Testis (tissue), 3 donors: ENCODE data around the gene SLC9A9. TPM values are rescaled to one million over a fixed set of nuclear protein-coding genes. Genes with fewer than 3 reads are reported as not detected.

Experiments
- DNase-seq: peaks from one replicate; pipeline ENCODE4 v3.0.0-alpha.2; 2019
- H3K27ac ChIP-seq, 2 donors: fragments of 200-600 bp; sonication (generic); one replicate each; pipeline ENCODE4 v1.5.1; 2019
- H3K27me3 ChIP-seq: fragments of 200-600 bp; sonication (generic); one replicate; pipeline ENCODE4 v1.5.1; 2019
- H3K36me3 ChIP-seq: fragments of 200-600 bp; sonication (generic); one replicate; pipeline ENCODE4 v1.5.1; 2017; ENCODE audit warnings: low read depth; ENCODE audit errors: missing control alignments
- H3K4me1 ChIP-seq: fragments of 200-600 bp; sonication (generic); one replicate; pipeline ENCODE4 v1.5.1; 2019
- H3K4me3 ChIP-seq, 2 donors: fragments of 200-600 bp; sonication (generic); one replicate each; pipeline ENCODE4 v1.5.1; 2017 to 2019
- H3K9me3 ChIP-seq: fragments of 200-600 bp; sonication (generic); one replicate; pipeline ENCODE4 v1.5.1; 2017
- CTCF ChIP-seq, 3 experiments: fragments of 450-650 bp in 2 of 3; fragments of 200-600 bp in 1 of 3; sonication (generic) in 1 of 3; IDR thresholded peaks; one replicate each; pipeline ENCODE4 v1.5.1; 2016 to 2019; ENCODE audit warnings: antibody characterized with exemption in 3 of 3, mild to moderate bottlenecking in 2 of 3, moderate library complexity in 1 of 3
- POLR2A ChIP-seq: fragments of 450-650 bp; IDR thresholded peaks from one replicate; pipeline ENCODE4 v1.6.1; 2017; ENCODE audit warnings: antibody characterized with exemption, mild to moderate bottlenecking, moderate library complexity
- WGBS, 2 donors: methylation state at CpG; one replicate each; pipeline ENCODE4 v1.1.5; 2018; 5-methylcytosine and 5-hydroxymethylcytosine counted together
- intact Hi-C: fragments of 100-400 bp; cut with DNase I; formaldehyde crosslinking; loops from one replicate; pipeline ENCODE4 v1.15.1; 2023; ENCODE audit warnings: low total_unique reads
- polyA plus RNA-seq: library from polyadenylated mRNA; stranded (reverse); fragments of 350-450 nt; fragmentation: Illumina TruSeq; extraction: RNeasy Lipid Tissue Mini Kit (QIAGEN cat#74804); gene quantifications from one replicate; pipeline ENCODE4 v1.2.3, GENCODE V29; 2014; ENCODE audit warnings: low read depth, low replicate concordance; ENCODE audit not compliant: insufficient read depth
- total RNA-seq, 2 donors: library from RNA; depleted of rRNA; stranded (reverse); fragments of >200 nt; gene quantifications; one replicate each; pipeline ENCODE4 v1.2.3, GENCODE V29; 2016

SLC9A9 gene
- total and polyA plus RNA-seq, 3 donors from 2014 or later, result 2.7 to 6.6 (median 4.3) TPM

- intact Hi-C loops, result no loop called here
- H3K36me3 ChIP-seq, result no peaks in the 10 kb centered on the region
- H3K27ac ChIP-seq, result no peak overlapping the region
- no peak for DNase-seq
- H3K4me3 ChIP-seq, result no peak overlapping the region
- no peaks in the 10 kb centered on the region for H3K27me3 ChIP-seq
- H3K9me3 ChIP-seq, result no peaks in the 10 kb centered on the region
- TF ChIP-seq POLR2A, result no peak
- TF ChIP-seq CTCF (IDR thresholded peaks at IDR 0.05), result no peak
- H3K4me1 ChIP-seq, result no peaks in the 10 kb centered on the region
Measured at GRCh38 chr3:143276592-143276991, 571.7 kb downstream of the SLC9A9 start.

DNA sequence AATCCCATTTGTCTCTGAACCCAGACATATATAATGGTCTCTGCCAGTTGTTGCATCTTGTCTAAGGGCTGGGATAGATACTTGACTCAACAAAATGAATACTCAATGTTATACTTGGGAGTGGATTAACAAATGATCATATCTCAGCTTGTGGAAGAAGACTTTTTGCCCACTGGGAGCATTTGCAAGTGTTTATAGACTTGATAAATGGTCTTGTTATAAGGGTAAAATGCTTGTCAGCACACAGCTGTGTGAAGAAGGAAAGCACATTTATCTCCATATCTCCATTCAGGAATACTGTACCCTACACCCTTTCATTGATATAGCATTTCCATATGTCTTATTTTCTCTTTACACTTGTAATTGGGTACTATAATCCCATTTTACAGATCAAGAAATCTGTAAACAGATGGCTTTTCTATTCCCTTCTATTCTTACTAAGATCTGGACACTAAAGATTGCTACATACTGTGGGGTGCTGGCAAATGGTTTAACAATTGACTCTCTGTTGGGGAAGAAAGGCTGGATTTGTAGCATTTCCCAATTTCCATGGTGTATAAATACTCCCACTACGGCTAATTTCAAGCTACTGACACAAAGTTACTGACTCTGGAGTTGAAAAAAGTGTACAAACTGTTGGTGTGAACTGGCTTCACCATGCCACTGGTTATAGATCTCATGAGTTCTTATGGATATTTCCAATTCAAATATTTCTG, 574.1 kb downstream of the SLC9A9 start:
- H3K27me3 ChIP-seq, result no peaks in the 10 kb centered on the region
- H3K9me3 ChIP-seq, result no peaks in the 10 kb centered on the region
- H3K27ac ChIP-seq, result no peak overlapping the region
- no peak for DNase-seq
- TF ChIP-seq CTCF (IDR thresholded peaks at IDR 0.05), result no peak
- no peak for TF ChIP-seq POLR2A
- no peaks in the 10 kb centered on the region for H3K36me3 ChIP-seq
- no peak overlapping the region for H3K4me3 ChIP-seq
- no peaks in the 10 kb centered on the region for H3K4me1 ChIP-seq
- 62 to 69% methylated on average over 1 of the region's 1 CpG for WGBS, 2 donors
- intact Hi-C loops, result no loop called here

- Histone ChIP-seq H3K36me3 (no peaks in the 10 kb centered on the region), H3K9me3 (no peaks in the 10 kb centered on the region), H3K4me1 (no peaks in the 10 kb centered on the region), H3K4me3 (no peak overlapping the region), H3K27ac (no peak overlapping the region), H3K27me3 (no peaks in the 10 kb centered on the region)
- 95 to 100% methylated on average over 2 of the region's 2 CpGs for WGBS, 2 donors
- no peak for TF ChIP-seq CTCF (IDR thresholded peaks at IDR 0.05)
- no peak for TF ChIP-seq POLR2A
- DNase-seq, result no peak
- intact Hi-C loops, result no loop called here
Measured at GRCh38 chr3:143271136-143271535, 577.1 kb downstream of the SLC9A9 start.

- H3K4me3 ChIP-seq, result no peak overlapping the region
- H3K9me3 ChIP-seq, result no peaks in the 10 kb centered on the region
- no peak overlapping the region for H3K27ac ChIP-seq
- intact Hi-C loops, result no loop called here
- H3K4me1 ChIP-seq, result no peaks in the 10 kb centered on the region
- DNase-seq, result no peak
- no peak for TF ChIP-seq POLR2A
- H3K36me3 ChIP-seq, result no peaks in the 10 kb centered on the region
- H3K27me3 ChIP-seq, result no peaks in the 10 kb centered on the region
- 96 to 97% methylated on average over 3 of the region's 3 CpGs for WGBS, 2 donors
Measured at GRCh38 chr3:143269741-143270140, 578.5 kb downstream of the SLC9A9 start.

- no peak for TF ChIP-seq POLR2A
- TF ChIP-seq CTCF (IDR thresholded peaks at IDR 0.05), result no peak
- WGBS, 2 donors, result 94% methylated on average over 1 of the region's 1 CpG; no CpG with 5 or more reads in 1 of the 2 donors
Measured at GRCh38 chr3:143267989-143268388, 580.3 kb downstream of the SLC9A9 start.

More at GRCh38 chr3:143267989-143268388, 580.3 kb downstream of the SLC9A9 start:
- H3K4me3 ChIP-seq, result no peak overlapping the region
- no peaks in the 10 kb centered on the region for H3K36me3 ChIP-seq
- intact Hi-C loops, result no loop called here
- no peaks in the 10 kb centered on the region for H3K27me3 ChIP-seq
- no peaks in the 10 kb centered on the region for H3K4me1 ChIP-seq
- no peaks in the 10 kb centered on the region for H3K9me3 ChIP-seq
- DNase-seq, result no peak
- H3K27ac ChIP-seq, result no peak overlapping the region
